ENCODE results near the gene SEMA4G.
A peak's percentile ranks its signal among the peaks of the same experiment; 100 is the strongest.

SEMA4G gene

GRCh38 chr10:100989088-100989487 lies 19.8 kb downstream of the SEMA4G start:
- Histone ChIP-seq H3K27me3 (ENCODE audit: control insufficient read depth, insufficient read depth, low read length) (no peaks in the 10 kb centered on the region), H3K9ac (ENCODE audit: low read depth, low read length) (no peak overlapping the region), H3K27ac (ENCODE audit: low read depth, low read length) (no peak overlapping the region), H3K36me3 (ENCODE audit: control insufficient read depth, insufficient read depth, low read length) (peaks cover 62% of the 10 kb centered on the region), H3K4me1 (ENCODE audit: control insufficient read depth, insufficient read depth, low read length) (peaks cover 11% of the 10 kb centered on the region; the same call in 1 of the 2 replicates), H3K9me3 (ENCODE audit: control insufficient read depth, insufficient read depth, low read length) (no peaks in the 10 kb centered on the region), H3K4me3 (ENCODE audit: low read depth, low read length) (no peak overlapping the region)

GRCh38 chr10:100993986-100994708 lies 24.8 kb downstream of the SEMA4G start:
- H3K4me3 ChIP-seq (ENCODE audit: low read depth, low read length) = no peak overlapping the region
- no peak overlapping the region for H3K9ac ChIP-seq (ENCODE audit: low read depth, low read length)
- H3K36me3 ChIP-seq (ENCODE audit: control insufficient read depth, insufficient read depth, low read length) = peaks cover 51% of the 10 kb centered on the region
- H3K4me1 ChIP-seq (ENCODE audit: control insufficient read depth, insufficient read depth, low read length) = peaks cover 19% of the 10 kb centered on the region
- no peaks in the 10 kb centered on the region for H3K27me3 ChIP-seq (ENCODE audit: control insufficient read depth, insufficient read depth, low read length)
- H3K27ac ChIP-seq (ENCODE audit: low read depth, low read length) = no peak overlapping the region
- H3K9me3 ChIP-seq (ENCODE audit: control insufficient read depth, insufficient read depth, low read length) = no peaks in the 10 kb centered on the region

- no peak overlapping the region for H3K9ac ChIP-seq (ENCODE audit: low read depth, low read length)
- no peak overlapping the region for H3K4me3 ChIP-seq (ENCODE audit: low read depth, low read length)
- no peak overlapping the region for H3K27ac ChIP-seq (ENCODE audit: low read depth, low read length)
Measured at GRCh38 chr10:100995181-100995580, 25.9 kb downstream of the SEMA4G start.

GRCh38 chr10:100996678-100997359 lies 27.5 kb downstream of the SEMA4G start:
- H3K36me3 ChIP-seq (ENCODE audit: control insufficient read depth, insufficient read depth, low read length) = peaks cover 26% of the 10 kb centered on the region
- peak overlapping the region; percentile 88 for H3K4me3 ChIP-seq (ENCODE audit: low read depth, low read length)
- H3K9ac ChIP-seq (ENCODE audit: low read depth, low read length) = peak overlapping the region; percentile 52
- peak overlapping the region; percentile 87 for H3K27ac ChIP-seq (ENCODE audit: low read depth, low read length)
- H3K4me1 ChIP-seq (ENCODE audit: control insufficient read depth, insufficient read depth, low read length) = peaks cover 25% of the 10 kb centered on the region
- H3K27me3 ChIP-seq (ENCODE audit: control insufficient read depth, insufficient read depth, low read length) = no peaks in the 10 kb centered on the region
- H3K9me3 ChIP-seq (ENCODE audit: control insufficient read depth, insufficient read depth, low read length) = no peaks in the 10 kb centered on the region

More at GRCh38 chr10:100995181-100995580, 25.9 kb downstream of the SEMA4G start:
- H3K4me1 ChIP-seq (ENCODE audit: control insufficient read depth, insufficient read depth, low read length) = peaks cover 19% of the 10 kb centered on the region
- no peaks in the 10 kb centered on the region for H3K9me3 ChIP-seq (ENCODE audit: control insufficient read depth, insufficient read depth, low read length)
- no peaks in the 10 kb centered on the region for H3K27me3 ChIP-seq (ENCODE audit: control insufficient read depth, insufficient read depth, low read length)
- peaks cover 41% of the 10 kb centered on the region for H3K36me3 ChIP-seq (ENCODE audit: control insufficient read depth, insufficient read depth, low read length)

GRCh38 chr10:100997360-100998182 lies 28.3 kb downstream of the SEMA4G start:
- Histone ChIP-seq H3K4me3 (ENCODE audit: low read depth, low read length) (peak overlapping the region; percentile 88), H3K36me3 (ENCODE audit: control insufficient read depth, insufficient read depth, low read length) (peaks cover 29% of the 10 kb centered on the region), H3K9ac (ENCODE audit: low read depth, low read length) (peak overlapping the region; percentile 51; the same call in 1 of the 2 replicates), H3K9me3 (ENCODE audit: control insufficient read depth, insufficient read depth, low read length) (no peaks in the 10 kb centered on the region), H3K27me3 (ENCODE audit: control insufficient read depth, insufficient read depth, low read length) (no peaks in the 10 kb centered on the region), H3K27ac (ENCODE audit: low read depth, low read length) (peak overlapping the region; percentile 87), H3K4me1 (ENCODE audit: control insufficient read depth, insufficient read depth, low read length) (peaks cover 25% of the 10 kb centered on the region)

- H3K27me3 ChIP-seq (ENCODE audit: control insufficient read depth, insufficient read depth, low read length) = no peaks in the 10 kb centered on the region
- H3K4me3 ChIP-seq (ENCODE audit: low read depth, low read length) = peak overlapping the region; percentile 88
- no peaks in the 10 kb centered on the region for H3K9me3 ChIP-seq (ENCODE audit: control insufficient read depth, insufficient read depth, low read length)
- H3K4me1 ChIP-seq (ENCODE audit: control insufficient read depth, insufficient read depth, low read length) = peaks cover 25% of the 10 kb centered on the region
- H3K36me3 ChIP-seq (ENCODE audit: control insufficient read depth, insufficient read depth, low read length) = peaks cover 31% of the 10 kb centered on the region
- peak overlapping the region; percentile 87 for H3K27ac ChIP-seq (ENCODE audit: low read depth, low read length)
- peak overlapping the region; percentile 86; the same call in 1 of the 2 replicates for H3K9ac ChIP-seq (ENCODE audit: low read depth, low read length)
Measured at GRCh38 chr10:100998183-100998990, 29.1 kb downstream of the SEMA4G start.

GRCh38 chr10:100998991-100999741 lies 29.9 kb downstream of the SEMA4G start:
- no peaks in the 10 kb centered on the region for H3K9me3 ChIP-seq (ENCODE audit: control insufficient read depth, insufficient read depth, low read length)
- peak overlapping the region; percentile 87 for H3K27ac ChIP-seq (ENCODE audit: low read depth, low read length)
- H3K4me1 ChIP-seq (ENCODE audit: control insufficient read depth, insufficient read depth, low read length) = peaks cover 22% of the 10 kb centered on the region

GRCh38 chr10:100999742-101000126 lies 30.4 kb downstream of the SEMA4G start, which contains the start of gene LZTS2:
TSS of gene LZTS2 (plus strand) at chr10:100999808. CDS start at chr10:101002539, 2,731 bp downstream.
- Histone ChIP-seq H3K27ac (ENCODE audit: low read depth, low read length) (peak within 1 kb of the TSS; percentile 87), H3K4me1 (ENCODE audit: control insufficient read depth, insufficient read depth, low read length) (peaks cover 18% of the 10 kb centered on the region), H3K36me3 (ENCODE audit: control insufficient read depth, insufficient read depth, low read length) (peaks cover 28% of the 10 kb centered on the region), H3K27me3 (ENCODE audit: control insufficient read depth, insufficient read depth, low read length) (no peaks in the 10 kb centered on the region), H3K9me3 (ENCODE audit: control insufficient read depth, insufficient read depth, low read length) (no peaks in the 10 kb centered on the region), H3K4me3 (ENCODE audit: low read depth, low read length) (peak within 1 kb of the TSS; percentile 88), H3K9ac (ENCODE audit: low read depth, low read length) (peak within 1 kb of the TSS; percentile 86)

More at GRCh38 chr10:100998991-100999741, 29.9 kb downstream of the SEMA4G start:
- Histone ChIP-seq H3K4me3 (ENCODE audit: low read depth, low read length) (peak overlapping the region; percentile 88), H3K9ac (ENCODE audit: low read depth, low read length) (peak overlapping the region; percentile 86), H3K27me3 (ENCODE audit: control insufficient read depth, insufficient read depth, low read length) (no peaks in the 10 kb centered on the region), H3K36me3 (ENCODE audit: control insufficient read depth, insufficient read depth, low read length) (peaks cover 29% of the 10 kb centered on the region)

GRCh38 chr10:101000127-101000914 lies 31.0 kb downstream of the SEMA4G start:
- Histone ChIP-seq H3K4me3 (ENCODE audit: low read depth, low read length) (peak overlapping the region; percentile 88), H3K27ac (ENCODE audit: low read depth, low read length) (peak overlapping the region; percentile 74)

More at GRCh38 chr10:101000127-101000914, 31.0 kb downstream of the SEMA4G start:
- H3K27me3 ChIP-seq (ENCODE audit: control insufficient read depth, insufficient read depth, low read length) = no peaks in the 10 kb centered on the region
- peaks cover 30% of the 10 kb centered on the region for H3K36me3 ChIP-seq (ENCODE audit: control insufficient read depth, insufficient read depth, low read length)
- peaks cover 18% of the 10 kb centered on the region for H3K4me1 ChIP-seq (ENCODE audit: control insufficient read depth, insufficient read depth, low read length)
- H3K9me3 ChIP-seq (ENCODE audit: control insufficient read depth, insufficient read depth, low read length) = no peaks in the 10 kb centered on the region
- peak overlapping the region; percentile 70 for H3K9ac ChIP-seq (ENCODE audit: low read depth, low read length)

Data from HUES48 (cell line).